Myometrial cell (primary cell): ENCODE results near the gene PRSS48. TPM values are rescaled to one million over a fixed set of nuclear protein-coding genes. Genes with fewer than 3 reads are reported as not detected.

ENCODE experiments used
- total RNA-seq: library from RNA; depleted of rRNA; stranded (reverse); fragments of >200 nt; gene quantifications from 2 replicates; pipeline ENCODE4 v1.2.3, GENCODE V29; 2015

Gene PRSS48
- not detected in 2 replicates for total RNA-seq

DNA sequence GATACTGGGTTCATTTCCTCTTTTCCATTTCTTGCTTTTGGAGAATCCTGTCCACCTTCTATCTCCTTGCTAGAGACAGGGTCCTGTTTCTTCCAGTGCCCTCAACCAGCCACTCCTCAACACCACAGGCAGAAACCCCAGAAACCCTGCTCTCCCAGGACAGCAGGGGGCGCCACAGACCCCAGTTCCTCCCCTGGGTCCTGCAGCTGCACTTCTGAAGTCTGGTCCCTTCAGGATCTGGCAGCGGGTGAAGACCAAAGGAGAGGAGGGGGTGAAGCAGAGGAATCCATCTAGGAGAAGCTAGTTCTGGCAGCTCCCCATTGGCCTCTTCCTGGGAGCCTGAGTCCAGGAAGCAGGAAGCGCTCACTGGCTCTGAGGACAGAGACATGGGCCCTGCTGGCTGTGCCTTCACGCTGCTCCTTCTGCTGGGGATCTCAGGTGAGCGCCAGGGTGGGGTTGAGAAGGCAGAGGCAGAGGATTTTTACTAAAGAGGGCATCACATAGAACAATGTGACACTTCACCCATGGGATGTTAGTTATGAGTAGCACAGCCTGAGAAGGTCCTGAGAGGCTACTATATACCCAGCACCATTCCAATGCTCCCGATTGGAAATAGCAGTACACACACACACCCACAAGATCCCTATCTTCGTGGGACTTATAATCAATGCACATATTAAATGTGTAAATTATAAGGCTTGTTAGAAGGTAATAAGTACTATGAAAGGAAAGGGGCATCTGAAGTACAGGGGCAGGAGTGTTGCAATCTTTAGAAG is at the start of gene PRSS48:
Gene PRSS48 (plus strand): TSS at position 375 of the 776 bp plus-strand sequence. CDS start 12 bp downstream, at position 387.

GRCh38 chr4:151325111-151325948 is 48.4 kb downstream of the PRSS48 start, which contains the start of gene SH3D19:
TSS of gene SH3D19 (minus strand) at chr4:151325605. CDS start at chr4:151325352, 253 bp downstream.

Other genes starting within 250 kb of the PRSS48 start
- gene RPS3A, start 177.5 kb upstream of the PRSS48 start, total RNA-seq, result 2,899 and 3,342 TPM in 2 replicates
- gene SH3D19, start 48.4 kb downstream of the PRSS48 start, total RNA-seq, result 54.5 and 59.5 TPM in 2 replicates
- under 0.01 and 0.53 TPM in 2 replicates for gene FHIP1A, start 132.0 kb downstream of the PRSS48 start, total RNA-seq